GM19193 (cell line): Measurements from ENCODE around the gene PLA2G4D.

Source experiments
- POLR2A ChIP-seq: IDR thresholded peaks from 4 replicates; pipeline ENCODE4 v1.6.1; 2011; ENCODE audit not compliant: insufficient read depth, insufficient read length; ENCODE audit errors: extremely low read depth

PLA2G4D gene

DNA sequence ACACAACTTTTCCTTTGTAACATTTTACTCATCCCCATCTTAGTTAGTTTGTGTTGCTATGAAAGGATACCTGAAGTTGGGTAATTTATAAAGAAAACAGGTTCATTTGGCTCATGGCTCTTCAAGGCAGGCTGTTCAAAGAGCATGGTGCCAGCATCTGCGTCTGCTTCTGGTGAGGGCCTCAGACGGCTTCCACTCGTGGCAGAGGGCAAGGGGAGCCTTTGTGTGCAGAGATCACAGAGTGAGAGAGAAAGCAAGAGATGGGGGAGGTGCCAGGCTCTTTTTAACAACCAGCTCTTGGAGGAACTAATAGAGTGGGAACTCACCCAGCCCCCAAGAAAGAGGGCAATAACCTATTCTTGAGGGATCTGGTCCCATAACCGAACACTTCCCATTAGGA, 39.0 kb upstream of the PLA2G4D start:
- TF ChIP-seq POLR2A: no peak

DNA sequence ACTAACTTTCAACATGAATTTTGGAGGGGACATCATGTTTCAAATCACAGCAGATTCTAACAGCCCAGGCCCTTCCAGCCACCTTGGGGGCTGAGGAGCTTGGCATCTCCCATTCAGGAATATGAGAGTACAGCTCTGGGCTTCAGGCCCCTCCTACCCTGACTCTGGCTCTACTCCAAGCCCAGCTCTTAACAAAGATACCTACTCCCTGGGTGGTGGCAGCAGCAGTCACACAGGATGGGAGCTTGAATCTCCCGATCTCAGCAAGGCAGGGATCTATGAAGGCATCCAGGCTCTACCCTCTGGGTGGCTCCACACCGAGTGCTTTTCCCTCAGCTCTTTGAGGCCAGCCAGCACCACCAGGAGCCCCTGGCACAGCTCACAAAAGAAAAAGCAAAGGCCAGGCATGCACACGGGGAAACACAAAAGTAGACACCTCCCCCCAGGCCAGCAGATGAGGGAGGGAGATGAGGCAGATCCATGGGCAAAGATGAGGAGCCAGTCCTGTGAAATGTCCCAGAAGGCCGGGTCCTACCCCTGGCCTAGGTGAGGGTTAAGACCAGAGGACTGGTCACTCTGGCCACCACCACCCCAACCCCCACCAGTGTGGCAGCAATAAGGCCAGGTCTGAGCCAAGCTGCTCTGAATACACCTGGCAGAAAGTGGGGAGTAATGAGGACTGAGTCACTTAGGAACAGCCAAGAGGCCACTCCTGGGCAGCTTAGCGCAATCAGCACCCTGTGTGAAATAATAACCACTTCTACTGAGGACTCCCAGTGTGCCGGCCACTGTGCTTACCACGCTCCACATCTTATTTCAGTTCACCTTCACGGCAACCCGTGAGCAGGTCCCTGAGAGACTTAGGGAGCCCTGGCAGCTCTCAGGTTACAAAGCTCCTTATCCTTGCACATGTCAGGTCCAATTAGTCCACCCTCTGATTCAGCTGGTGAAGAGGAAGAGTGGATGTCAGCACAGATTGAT, 37.8 kb upstream of the PLA2G4D start:
- no peak for TF ChIP-seq POLR2A

DNA sequence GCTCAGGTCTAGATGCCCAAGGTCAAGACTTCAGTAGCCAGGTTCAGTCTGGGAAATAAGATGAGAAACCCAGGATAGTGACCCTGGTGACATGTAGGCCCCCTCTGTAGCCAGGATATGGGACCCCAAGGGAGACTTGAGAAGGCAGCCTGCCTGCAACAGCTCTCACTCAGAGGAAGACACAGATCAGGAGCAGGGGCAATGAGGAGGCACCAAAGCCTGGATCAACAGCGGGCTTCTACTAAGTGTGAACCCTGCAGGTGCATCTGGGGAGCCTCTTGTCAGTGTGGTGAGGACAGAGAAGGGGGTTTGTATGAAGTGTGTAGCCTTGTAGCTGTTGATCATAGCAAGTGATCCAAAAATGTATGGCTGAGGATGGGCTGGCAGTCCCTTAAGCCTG, 36.6 kb upstream of the PLA2G4D start:
- TF ChIP-seq POLR2A: no peak

DNA sequence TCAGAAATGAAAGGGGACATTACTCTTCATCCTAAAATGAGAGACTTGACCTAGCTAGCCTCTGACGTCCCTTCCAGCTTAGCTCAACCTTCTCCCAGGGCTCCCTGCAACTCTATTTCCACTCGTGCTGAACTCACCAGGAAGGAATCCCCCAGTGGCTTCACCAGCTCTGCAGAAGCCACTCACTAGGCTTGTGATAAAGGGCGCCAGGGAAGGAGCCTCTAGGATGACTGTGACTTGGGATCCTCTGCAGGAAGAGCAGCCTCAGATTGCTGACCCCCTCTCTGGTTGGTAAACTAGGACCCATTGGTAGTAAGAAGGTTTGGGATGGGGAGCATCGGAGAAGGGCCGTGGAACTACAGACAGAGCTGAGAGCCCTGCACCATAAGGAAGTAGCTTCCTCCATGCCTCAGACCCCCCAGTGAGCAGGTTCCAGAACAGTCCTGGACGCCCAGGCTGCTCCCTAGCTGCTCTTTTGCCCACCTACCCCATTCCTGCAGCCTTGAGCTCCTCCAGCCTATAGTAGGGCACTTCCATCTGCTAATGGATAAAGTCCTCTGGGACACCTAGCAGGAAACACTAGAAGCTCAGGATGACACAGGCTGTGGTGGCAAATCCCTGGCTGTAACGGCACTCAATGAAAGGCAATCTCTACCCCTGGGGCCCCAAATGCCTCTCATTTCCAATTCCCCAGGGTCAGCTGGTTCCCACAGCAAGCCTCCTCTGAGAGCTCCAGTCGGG, 36.1 kb upstream of the PLA2G4D start:
- no peak for TF ChIP-seq POLR2A

DNA sequence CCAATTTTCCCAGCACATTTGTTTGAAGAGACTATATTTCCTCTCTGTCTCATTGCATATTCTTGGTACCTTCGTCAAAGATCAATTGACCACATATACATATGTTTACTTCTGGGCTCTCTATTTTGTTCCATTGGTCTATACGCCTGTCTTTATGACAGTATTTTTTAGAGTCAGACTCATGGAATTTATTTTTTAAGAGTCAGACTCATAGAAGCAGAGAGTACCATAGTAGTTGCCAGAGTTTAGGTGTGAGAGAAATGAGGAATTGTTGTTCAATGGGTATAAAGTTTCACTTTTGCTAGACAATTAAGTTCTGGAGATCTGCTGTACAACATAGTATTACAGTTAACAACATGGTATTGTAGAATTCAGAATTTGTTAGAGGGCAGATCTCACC, 35.0 kb upstream of the PLA2G4D start:
- TF ChIP-seq POLR2A: no peak

DNA sequence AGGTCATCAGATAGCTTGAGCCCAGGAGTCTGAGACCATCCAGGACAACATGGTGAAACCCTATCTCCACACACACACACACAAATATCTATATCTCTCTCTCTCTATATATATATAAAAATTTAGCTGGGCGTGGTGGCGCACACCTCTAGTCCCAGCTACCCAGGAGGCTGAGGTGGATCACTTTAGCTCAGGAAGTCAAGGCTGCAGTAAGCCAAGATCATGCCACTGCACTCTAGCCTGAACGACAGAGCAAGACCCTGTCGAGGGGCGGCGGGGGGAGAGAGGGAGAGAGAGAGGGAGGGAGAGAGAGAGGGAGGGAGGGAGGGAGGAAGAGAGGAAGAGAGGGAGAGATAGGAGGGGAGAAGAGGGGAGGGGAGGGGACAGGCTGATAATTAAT, 34.1 kb upstream of the PLA2G4D start:
- TF ChIP-seq POLR2A: no peak

DNA sequence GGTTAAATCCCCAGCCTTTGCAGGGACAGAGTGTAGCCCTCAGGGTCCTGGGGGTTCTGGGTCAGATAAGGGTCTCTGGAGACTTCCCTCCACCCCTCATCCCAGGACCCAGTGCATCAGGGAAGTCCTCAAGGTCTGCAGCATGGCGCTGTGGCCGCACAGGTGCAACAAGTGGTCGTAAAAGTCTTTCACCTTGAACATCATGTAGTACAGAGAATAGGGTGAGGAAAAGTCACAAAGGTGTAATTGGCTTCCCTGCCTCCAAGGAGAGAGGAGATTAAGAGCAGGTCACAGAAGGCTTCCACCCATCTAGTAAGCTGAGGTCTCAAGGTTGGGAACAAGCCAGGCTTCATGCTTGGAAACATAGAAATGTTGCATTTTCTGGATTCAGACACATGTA, 29.2 kb upstream of the PLA2G4D start:
- no peak for TF ChIP-seq POLR2A

DNA sequence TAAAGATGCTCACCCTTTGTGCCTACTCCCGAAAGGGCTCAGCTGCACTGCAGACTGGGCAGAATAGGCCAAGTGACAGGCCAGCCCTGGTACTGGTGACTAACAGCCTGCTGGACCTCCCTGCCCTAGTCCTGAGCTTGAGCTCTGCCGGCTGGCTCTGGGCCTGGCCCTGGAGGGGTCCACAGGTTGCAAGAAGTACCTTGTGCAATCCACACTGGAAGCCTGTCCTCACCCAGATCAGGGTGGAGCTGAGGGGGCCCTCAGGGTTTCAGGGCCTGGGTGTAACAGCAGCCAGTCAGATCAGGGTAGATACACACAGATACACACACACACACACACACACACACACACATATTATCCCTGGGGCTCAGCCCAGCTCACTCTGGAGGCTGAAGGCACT, 27.3 kb upstream of the PLA2G4D start:
- TF ChIP-seq POLR2A: no peak

DNA sequence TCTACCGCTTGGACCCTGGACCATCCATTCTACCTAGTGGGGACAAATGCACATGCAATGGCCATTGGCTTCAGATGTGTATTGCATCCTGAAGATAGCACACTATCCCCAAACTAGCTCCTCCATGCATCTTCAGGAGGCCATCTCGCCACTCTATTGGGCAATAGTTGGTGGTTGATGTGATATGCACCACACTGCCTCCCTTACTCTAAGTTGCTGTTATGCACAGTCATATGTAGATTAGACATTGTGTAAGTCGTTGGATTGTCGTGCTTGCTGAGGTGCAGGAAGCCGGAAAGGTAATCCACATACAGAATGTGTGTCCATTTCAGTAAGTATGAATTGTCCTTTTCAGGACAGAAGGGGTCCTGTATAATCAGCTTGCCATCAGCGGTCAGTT, 26.7 kb upstream of the PLA2G4D start:
- no peak for TF ChIP-seq POLR2A

DNA sequence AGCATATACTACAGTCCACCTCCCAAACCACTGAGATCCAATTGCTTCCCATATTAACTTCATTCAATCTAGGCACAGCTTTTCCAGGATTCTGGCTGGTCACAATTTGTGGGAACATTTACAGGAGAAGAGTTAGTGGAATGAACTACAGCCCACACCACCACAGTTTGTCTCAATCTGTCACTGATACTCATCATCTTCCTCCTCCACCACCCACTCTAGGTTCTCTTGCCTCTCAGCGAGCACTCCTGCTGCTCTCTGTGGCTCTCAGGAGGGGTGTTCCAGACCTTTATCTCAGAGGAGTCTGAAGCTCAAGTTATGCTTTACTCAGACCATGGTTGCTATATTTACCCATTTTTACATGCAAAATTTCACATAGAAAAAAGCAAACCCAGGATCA, 25.9 kb upstream of the PLA2G4D start:
- TF ChIP-seq POLR2A: no peak

DNA sequence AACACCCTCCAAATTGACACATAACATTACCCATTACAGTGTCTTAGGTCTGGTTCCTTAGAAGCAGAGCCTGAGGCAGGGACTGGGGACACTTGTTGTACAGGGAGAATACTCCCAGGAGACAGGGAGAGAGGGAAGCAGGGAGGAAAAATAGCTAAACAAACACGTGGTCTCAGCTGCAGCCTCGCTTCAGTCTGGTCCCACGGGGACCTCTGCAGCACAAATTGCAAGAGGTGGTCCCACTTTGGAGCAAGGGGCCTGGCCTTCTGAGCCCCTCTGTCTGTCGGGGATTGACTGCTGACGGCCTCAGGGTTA, 25.0 kb upstream of the PLA2G4D start:
- TF ChIP-seq POLR2A: no peak

DNA sequence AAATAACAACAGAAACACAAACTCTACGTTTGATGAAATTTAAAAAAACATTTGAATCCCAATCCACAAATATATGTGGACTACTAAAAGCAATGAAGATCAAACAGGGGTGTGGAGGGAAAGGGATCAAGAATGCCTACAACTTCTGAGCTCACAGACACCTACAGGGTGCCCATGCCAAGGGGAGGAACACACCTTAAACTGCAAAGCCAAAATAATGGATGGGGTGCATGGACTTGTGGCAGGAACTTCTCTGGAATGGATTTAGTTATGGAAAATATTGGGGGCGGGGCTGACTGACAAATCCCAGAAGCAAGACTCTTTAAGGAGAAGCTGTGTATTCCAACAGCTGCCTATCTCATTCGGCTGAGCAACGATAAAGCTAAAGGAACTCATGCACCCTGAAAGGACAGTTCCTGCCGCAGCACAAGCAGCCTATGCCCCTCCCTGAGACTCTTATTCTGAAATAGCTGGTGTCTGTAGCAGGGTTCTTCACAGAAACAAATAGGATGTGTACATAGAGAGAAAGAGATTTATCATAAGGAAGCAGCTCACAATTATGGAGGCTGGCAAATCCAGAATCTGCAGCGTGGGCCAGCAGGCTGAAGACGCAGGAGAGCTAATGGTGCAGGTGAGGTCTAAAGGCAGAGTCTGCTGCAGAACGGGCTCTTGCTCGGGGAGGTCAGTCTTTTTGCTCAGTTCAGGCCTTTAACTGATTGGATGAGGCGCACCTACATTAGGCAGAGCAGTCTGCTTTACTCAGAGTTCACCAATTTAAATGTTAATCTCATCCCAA, 24.5 kb upstream of the PLA2G4D start:
- TF ChIP-seq POLR2A: no peak

DNA sequence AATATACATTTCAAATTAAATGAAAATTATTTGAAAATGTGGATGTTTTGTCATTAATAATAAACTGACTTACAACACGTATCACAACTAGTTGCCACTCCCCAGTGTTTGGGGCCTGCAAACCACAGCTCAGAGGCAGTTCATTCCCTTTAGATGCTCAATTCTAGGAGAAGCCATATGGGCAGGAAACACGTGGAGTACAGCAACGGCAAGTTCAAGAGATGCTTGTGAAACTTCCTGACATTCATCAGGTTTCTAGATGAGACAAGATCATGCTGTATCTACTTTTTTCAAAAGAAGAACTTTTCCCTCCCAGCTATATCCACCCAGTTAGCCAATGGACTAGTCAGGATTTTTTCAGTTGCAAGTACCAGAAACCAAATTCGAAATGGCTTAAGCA, 17.6 kb upstream of the PLA2G4D start:
- TF ChIP-seq POLR2A: no peak

DNA sequence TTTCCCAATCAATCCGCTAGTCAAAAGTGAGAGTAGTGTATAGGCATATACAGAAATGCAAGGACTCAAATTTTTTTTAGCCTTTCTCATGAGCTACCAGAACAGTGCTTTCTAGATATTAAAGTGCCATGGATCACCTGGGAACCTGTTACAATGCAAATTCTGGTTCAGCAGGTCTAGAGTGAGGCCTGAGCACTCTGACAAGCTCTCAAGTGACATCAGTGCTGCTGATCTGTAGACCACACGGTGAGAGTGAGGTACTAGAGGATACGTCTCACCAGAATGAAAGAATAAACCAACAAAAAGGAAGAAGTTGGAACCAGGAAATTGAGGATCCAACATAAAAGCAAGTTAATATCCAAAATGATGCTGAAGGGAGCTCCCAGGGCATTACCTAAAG, 16.0 kb upstream of the PLA2G4D start:
- no peak for TF ChIP-seq POLR2A

DNA sequence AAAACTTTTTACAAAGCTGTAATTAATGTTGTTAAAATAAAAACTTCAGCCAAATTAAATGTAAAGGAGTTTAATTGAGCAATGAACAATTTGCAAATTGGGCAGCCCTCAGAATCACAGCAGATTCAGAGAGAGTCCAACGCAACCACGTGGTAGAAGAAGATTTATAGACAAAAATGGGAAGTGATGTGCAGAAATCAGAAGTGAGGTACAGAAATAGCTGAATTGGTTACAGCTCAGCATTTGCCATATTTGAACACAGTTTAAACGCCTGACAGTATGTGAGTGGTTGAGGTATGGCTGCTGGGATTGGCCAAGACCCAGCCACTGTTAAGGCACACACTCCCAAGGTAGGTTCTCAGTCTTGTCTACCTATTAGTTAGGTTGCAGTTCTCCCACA, 14.4 kb upstream of the PLA2G4D start:
- no peak for TF ChIP-seq POLR2A
